C1 segment of cervical spinal cord (tissue), 14 donors: Measurements from ENCODE around the gene UCN2.

Experiments
- DNase-seq, 14 donors: peaks; one replicate each; lab custom pipeline; 2025; lab: John Stamatoyannopoulos, UW

The UCN2 gene

GRCh38 chr3:48591436-48591835, 27.9 kb upstream of the UCN2 start:
- DNase-seq: no peak

- DNase-seq: no peak
These were observed 24.6 kb upstream of the UCN2 start for GRCh38 chr3:48588230-48588629.

GRCh38 chr3:48587686-48588085, 24.1 kb upstream of the UCN2 start:
- no peak for DNase-seq

- DNase-seq: no peak
These were observed 21.8 kb upstream of the UCN2 start for GRCh38 chr3:48585411-48585810.

- no peak for DNase-seq
These were observed 21.3 kb upstream of the UCN2 start for GRCh38 chr3:48584836-48585235.

GRCh38 chr3:48581621-48582481, 18.3 kb upstream of the UCN2 start:
- DNase-seq: no peak

GRCh38 chr3:48576647-48577046, 13.1 kb upstream of the UCN2 start:
- no peak for DNase-seq

- no peak for DNase-seq
These were observed 11.8 kb upstream of the UCN2 start for GRCh38 chr3:48575366-48575765.

GRCh38 chr3:48573973-48574585, 10.5 kb upstream of the UCN2 start:
- no peak for DNase-seq

GRCh38 chr3:48572517-48572916, 8.9 kb upstream of the UCN2 start:
- no peak for DNase-seq

GRCh38 chr3:48571938-48572337, 8.4 kb upstream of the UCN2 start:
- DNase-seq: no peak

GRCh38 chr3:48569808-48570450, 6.3 kb upstream of the UCN2 start:
- no peak for DNase-seq

GRCh38 chr3:48569400-48569799, 5.8 kb upstream of the UCN2 start:
- DNase-seq: no peak

GRCh38 chr3:48568476-48568875, 4.9 kb upstream of the UCN2 start:
- DNase-seq: no peak

- DNase-seq: no peak
These were observed 3.9 kb upstream of the UCN2 start for GRCh38 chr3:48567500-48567899.

GRCh38 chr3:48567090-48567489, 3.5 kb upstream of the UCN2 start:
- DNase-seq: no peak

GRCh38 chr3:48566401-48566760, 2.8 kb upstream of the UCN2 start:
- DNase-seq: no peak

- peak in 1 of 14 donors; percentile 21 for DNase-seq
These were observed 2.2 kb upstream of the UCN2 start for GRCh38 chr3:48565591-48566400.

GRCh38 chr3:48565186-48565585, 1.6 kb upstream of the UCN2 start:
- no peak for DNase-seq

GRCh38 chr3:48564667-48565066, 1.1 kb upstream of the UCN2 start:
- no peak for DNase-seq

- peak in 10 of 14 donors; percentile 14 to 87 (median 32) for DNase-seq
These were observed 441 bp upstream of the UCN2 start for GRCh38 chr3:48564022-48564421.
